Transverse colon (tissue), 4 donors: ENCODE measurements around the gene IFI35. TPM values are rescaled to one million over a fixed set of nuclear protein-coding genes. Genes with fewer than 3 reads are reported as not detected.

Experiments used
- DNase-seq: peaks from one replicate; pipeline ENCODE4 v3.0.0-alpha.2; 2019
- H3K27ac ChIP-seq, 4 donors: fragments of 200-600 bp; sonication (generic); 2 replicates each; pipeline ENCODE4 v1.5.1; 2016 to 2018; ENCODE audit warnings: inconsistent platforms in 4 of 4
- H3K27me3 ChIP-seq: fragments of 200-600 bp; sonication (generic); 2 replicates; pipeline ENCODE4 v1.5.1; 2017; ENCODE audit warnings: inconsistent platforms
- H3K36me3 ChIP-seq, 4 donors: fragments of 200-600 bp; sonication (generic); 2 replicates each; pipeline ENCODE4 v1.5.1; 2017 to 2019; ENCODE audit warnings: inconsistent platforms in 4 of 4
- H3K4me1 ChIP-seq, 4 donors: fragments of 200-600 bp; sonication (generic); 2 replicates each; pipeline ENCODE4 v1.5.1; 2017 to 2020; ENCODE audit warnings: inconsistent platforms in 4 of 4
- H3K4me3 ChIP-seq, 4 donors: fragments of 200-600 bp; sonication (generic); 1 replicate in 1 of 4; 2 replicates in 3 of 4; pipeline versions ENCODE4 v1.5.1 to v1.6.1; 2017 to 2019; ENCODE audit warnings: inconsistent platforms in 4 of 4
- H3K9me3 ChIP-seq, 2 donors: fragments of 200-600 bp; sonication (generic); 2 replicates each; pipeline ENCODE4 v1.5.1; 2017 to 2019; ENCODE audit warnings: inconsistent platforms in 2 of 2
- EP300 ChIP-seq: sonication (generic); formaldehyde crosslinking; IDR thresholded peaks from one replicate; pipeline ENCODE4 v1.6.1; 2017; ENCODE audit warnings: antibody characterized with exemption, low read depth
- POLR2A ChIP-seq: fragments of 450-650 bp; IDR thresholded peaks from one replicate; pipeline ENCODE4 v1.6.1; 2016; ENCODE audit warnings: antibody characterized with exemption, mild to moderate bottlenecking, moderate library complexity
- POLR2AphosphoS5 ChIP-seq, 3 donors: sonication (generic); formaldehyde crosslinking; IDR thresholded peaks; one replicate each; pipeline ENCODE4 v1.6.1; 2016; ENCODE audit warnings: antibody characterized with exemption in 3 of 3
- WGBS, 2 donors: methylation state at CpG; one replicate each; pipeline ENCODE4 v1.1.5; 2018; ENCODE audit warnings: low coverage in 1 of 2; 5-methylcytosine and 5-hydroxymethylcytosine counted together
- in situ Hi-C, 4 donors: fragments of 200-750 bp; cut with MboI; loops; one replicate each; pipeline versions ENCODE4 v1.15.0 to v1.15.1; 2017; ENCODE audit warnings: low sequenced_read_pairs in 3 of 4, low pct_ligation_motif_present in 1 of 4, low pct_unique_long_range_greater_than_20kb in 1 of 4
- intact Hi-C: fragments of 100-400 bp; cut with DNase I; formaldehyde crosslinking; loops from one replicate; pipeline ENCODE4 v1.15.1; 2023; ENCODE audit warnings: low total_unique reads
- total RNA-seq, 4 donors: library from RNA; depleted of rRNA; stranded (reverse); fragments of >200 nt; gene quantifications; one replicate each; pipeline ENCODE4 v1.1.0, GENCODE V29; 2016
- TF ChIP-seq, protein P1 (sequence below), 5 experiments: fragments of 200-600 bp in 3 of 5; fragments of 450-650 bp in 2 of 5; sonication (generic) in 3 of 5; IDR thresholded peaks; 1 replicate in 2 of 5; 2 replicates in 3 of 5; pipeline ENCODE4 v1.5.1; 2016 to 2017; ENCODE audit warnings: antibody characterized with exemption in 5 of 5, inconsistent platforms in 3 of 5, mild to moderate bottlenecking in 2 of 5, moderate library complexity in 1 of 5

IFI35 gene
- total RNA-seq, 4 donors from 2014 or later, result 11.5 to 81.1 (median 47.2) TPM

DNA sequence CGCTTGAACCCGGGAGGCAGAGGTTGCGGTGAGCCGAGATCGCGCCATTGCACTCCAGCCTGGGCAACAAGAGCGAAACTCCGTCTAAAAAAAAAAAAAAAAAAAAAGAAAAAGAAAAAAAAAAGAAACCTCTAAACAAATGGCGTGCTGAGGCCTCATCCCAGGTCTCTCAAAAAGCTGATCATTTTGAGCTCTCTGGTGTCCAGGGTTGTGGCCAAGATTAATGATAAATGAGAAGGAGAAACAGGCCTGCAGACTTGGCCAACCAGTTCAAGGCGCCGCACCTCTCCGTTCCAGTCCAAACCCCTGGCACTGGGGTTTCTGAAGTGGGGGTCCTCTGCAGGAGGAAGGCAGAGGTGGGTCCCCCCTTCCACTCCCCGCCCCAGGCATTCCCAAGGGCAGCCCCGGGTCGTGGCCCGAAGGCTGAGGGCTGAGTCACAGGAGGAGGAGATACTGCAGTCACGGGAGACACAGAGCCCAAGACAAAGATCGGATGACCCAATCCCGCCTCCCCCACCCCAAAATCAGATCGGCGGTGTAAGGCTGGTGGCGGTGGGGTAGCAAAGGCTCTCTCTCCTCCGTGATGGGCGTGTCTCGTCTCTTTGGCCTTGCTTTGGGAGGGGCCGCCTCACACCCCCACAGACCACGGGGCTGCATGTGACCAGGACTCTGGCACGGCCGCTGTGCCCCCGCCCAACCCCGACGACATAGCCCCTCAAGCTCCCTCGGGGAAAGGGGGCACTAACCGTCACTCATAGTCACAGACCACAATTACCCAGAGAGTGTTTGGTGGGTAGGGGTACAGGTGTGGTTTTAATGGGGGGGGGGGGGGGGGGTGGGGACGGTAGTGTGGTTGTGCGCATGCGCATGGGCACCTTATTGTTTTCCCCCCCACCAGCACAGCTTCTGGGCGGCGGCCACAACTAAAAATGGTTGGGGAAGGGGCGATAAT is 14.5 kb downstream of the IFI35 start:
- in situ Hi-C loops, result loop anchor here in 1 of 4 donors (25.0 kb wide), 1 partner anchor 316 kb away; no protein-coding TSS in a partner anchor
- Histone ChIP-seq H3K36me3 (no peaks in the 10 kb centered on the region), H3K9me3 (no peaks in the 10 kb centered on the region), H3K4me1 (peaks cover 6 to 46% (median 31%) of the 10 kb centered on the region in 4 donors), H3K27ac (peak overlapping the region; percentile 85 to 91 (median 90)), H3K4me3 (peak overlapping the region; percentile 43 to 96 (median 86)), H3K27me3 (peaks cover 3% of the 10 kb centered on the region)
- WGBS, 2 donors, result 38 to 47% methylated on average over 1 to 24 of the region's 40 CpGs
- intact Hi-C loops, result no loop called here
- TF ChIP-seq POLR2A, result peak; percentile 21
- no peak for TF ChIP-seq EP300
- peak; percentile 23 to 49 (median 47) for TF ChIP-seq POLR2AphosphoS5 (IDR thresholded peaks at IDR 0.05)
- TF ChIP-seq, protein P1, sequence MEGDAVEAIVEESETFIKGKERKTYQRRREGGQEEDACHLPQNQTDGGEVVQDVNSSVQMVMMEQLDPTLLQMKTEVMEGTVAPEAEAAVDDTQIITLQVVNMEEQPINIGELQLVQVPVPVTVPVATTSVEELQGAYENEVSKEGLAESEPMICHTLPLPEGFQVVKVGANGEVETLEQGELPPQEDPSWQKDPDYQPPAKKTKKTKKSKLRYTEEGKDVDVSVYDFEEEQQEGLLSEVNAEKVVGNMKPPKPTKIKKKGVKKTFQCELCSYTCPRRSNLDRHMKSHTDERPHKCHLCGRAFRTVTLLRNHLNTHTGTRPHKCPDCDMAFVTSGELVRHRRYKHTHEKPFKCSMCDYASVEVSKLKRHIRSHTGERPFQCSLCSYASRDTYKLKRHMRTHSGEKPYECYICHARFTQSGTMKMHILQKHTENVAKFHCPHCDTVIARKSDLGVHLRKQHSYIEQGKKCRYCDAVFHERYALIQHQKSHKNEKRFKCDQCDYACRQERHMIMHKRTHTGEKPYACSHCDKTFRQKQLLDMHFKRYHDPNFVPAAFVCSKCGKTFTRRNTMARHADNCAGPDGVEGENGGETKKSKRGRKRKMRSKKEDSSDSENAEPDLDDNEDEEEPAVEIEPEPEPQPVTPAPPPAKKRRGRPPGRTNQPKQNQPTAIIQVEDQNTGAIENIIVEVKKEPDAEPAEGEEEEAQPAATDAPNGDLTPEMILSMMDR (IDR thresholded peaks at IDR 0.05), result no peak
- DNase-seq, result peak; percentile 67

DNA sequence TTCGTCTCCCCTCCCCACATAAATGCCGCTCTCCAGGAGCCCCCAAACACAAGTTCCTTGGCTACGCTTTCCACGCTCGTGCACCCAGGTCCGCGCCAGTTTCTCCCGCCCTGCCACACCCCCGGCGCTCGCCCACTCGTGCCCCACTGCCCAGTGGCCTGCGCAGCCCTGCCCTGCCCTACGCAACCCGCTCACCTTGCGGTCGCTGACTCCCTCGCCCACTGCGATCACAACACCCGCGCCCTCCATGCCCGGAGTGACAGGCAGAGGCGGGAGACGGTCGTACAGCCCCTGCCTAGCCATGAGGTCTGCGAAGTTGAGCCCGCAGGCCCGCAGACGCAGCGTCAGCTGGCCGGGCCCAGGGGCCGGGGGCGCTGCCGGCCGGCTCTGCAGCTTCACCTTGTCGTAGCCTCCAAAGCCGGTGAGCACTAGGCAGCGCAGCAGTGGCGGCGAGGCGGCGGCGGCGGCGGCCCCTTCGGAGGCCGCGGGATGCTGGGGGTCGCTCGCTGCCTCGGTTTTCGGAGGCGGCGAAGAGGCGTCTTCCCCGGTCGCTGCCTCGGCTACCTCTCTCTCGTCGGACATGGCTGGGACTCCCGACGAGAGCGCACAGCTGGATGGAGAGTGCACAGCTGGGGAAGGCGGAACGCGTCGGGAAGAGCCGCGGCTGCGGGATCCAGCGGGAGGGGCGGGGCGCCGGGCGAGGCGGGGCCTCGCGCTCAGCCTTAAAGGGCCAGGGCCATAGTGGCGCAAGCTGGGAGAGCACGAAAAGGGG is 15.3 kb downstream of the IFI35 start, which contains the start of gene VAT1:
Gene VAT1, minus strand, starts transcription at position 645 of the 772 bp plus-strand sequence. Its CDS starts 63 bp downstream, at position 582.
- no peaks in the 10 kb centered on the region for H3K9me3 ChIP-seq
- 1% methylated on average over 48 of the region's 80 CpGs; no CpG with 5 or more reads in 1 of the 2 donors for WGBS, 2 donors
- intact Hi-C loops (no loop called here), in situ Hi-C loops (loop anchor here in 1 of 4 donors (25.0 kb wide), 1 partner anchor 315 kb away; no protein-coding TSS in a partner anchor)
- peaks cover 3% of the 10 kb centered on the region for H3K27me3 ChIP-seq
- peak within 1 kb of the TSS; percentile 43 to 96 (median 86) for H3K4me3 ChIP-seq
- no peaks in the 10 kb centered on the region for H3K36me3 ChIP-seq
- TF ChIP-seq POLR2A, result peak; percentile 55
- TF ChIP-seq, protein P1 (IDR thresholded peaks at IDR 0.05), result peak in 2 of 5 experiments; percentile 19 to 20
- TF ChIP-seq EP300, result no peak
- TF ChIP-seq POLR2AphosphoS5 (IDR thresholded peaks at IDR 0.05), result peak; percentile 77 to 86 (median 80)
- H3K4me1 ChIP-seq, result peaks cover 6 to 46% (median 31%) of the 10 kb centered on the region in 4 donors
- peak; percentile 87 for DNase-seq
- peak within 1 kb of the TSS; percentile 85 to 91 (median 90) for H3K27ac ChIP-seq

- peaks cover 3% of the 10 kb centered on the region for H3K27me3 ChIP-seq
- DNase-seq, result peak; percentile 87
- WGBS, 2 donors, result 0% methylated on average over 34 of the region's 61 CpGs; no CpG with 5 or more reads in 1 of the 2 donors
- in situ Hi-C loops (loop anchor here in 2 of 4 donors (25.0 kb wide), 1 partner anchor 313 kb away; no protein-coding TSS in a partner anchor), intact Hi-C loops (no loop called here)
- H3K36me3 ChIP-seq, result no peaks in the 10 kb centered on the region
- H3K27ac ChIP-seq, result peak within 1 kb of the TSS; percentile 67 to 86 (median 74)
- TF ChIP-seq POLR2AphosphoS5 (IDR thresholded peaks at IDR 0.05) (no peak), POLR2A (peak; percentile 21)
- TF ChIP-seq, protein P1 (IDR thresholded peaks at IDR 0.05), result peak; percentile 52 to 80 (median 64)
- H3K4me1 ChIP-seq, result peaks cover 6 to 31% (median 25%) of the 10 kb centered on the region in 4 donors
- no peaks in the 10 kb centered on the region for H3K9me3 ChIP-seq
- H3K4me3 ChIP-seq, result peak within 1 kb of the TSS; percentile 35 to 57 (median 43)
Measured at GRCh38 chr17:43024407-43025289, 18.1 kb downstream of the IFI35 start, which contains the start of gene RND2. Gene RND2, plus strand, starts transcription at chr17:43025231. Its CDS starts 117 bp downstream, at chr17:43025348.
